GM06990 (cell line): Measurements from ENCODE around the gene CRYAA.

Experiments
- DNase-seq: peaks from one replicate; pipeline ENCODE4 v3.0.0-alpha.2; 2011; ENCODE audit not compliant: insufficient read length; ENCODE audit errors: extremely low read depth
- H3K27me3 ChIP-seq: replicated peaks from 2 replicates; pipeline ENCODE4 v1.6.0; 2011; ENCODE audit warnings: low read length; ENCODE audit not compliant: control insufficient read depth, insufficient read depth
- H3K36me3 ChIP-seq: 2 replicates; pipeline ENCODE4 v1.5.1; 2011; ENCODE audit warnings: low read length; ENCODE audit not compliant: control insufficient read depth, insufficient read depth
- H3K4me3 ChIP-seq: replicated peaks from 2 replicates; pipeline ENCODE4 v1.5.1; 2011; ENCODE audit warnings: low read depth, mild to moderate bottlenecking, control low read depth, low read length
- CTCF ChIP-seq: IDR thresholded peaks from 2 replicates; pipeline ENCODE4 v1.5.1; 2011; ENCODE audit warnings: low read length, control low read depth, mild to moderate bottlenecking, inconsistent platforms; ENCODE audit not compliant: insufficient read depth, poor library complexity, severe bottlenecking

CRYAA gene

GRCh38 chr21:43194303-43195120, 25.7 kb downstream of the CRYAA start:
- no peak for TF ChIP-seq CTCF
- DNase-seq, result no peak
- H3K4me3 ChIP-seq, result no peak overlapping the region

GRCh38 chr21:43195121-43196021, 26.6 kb downstream of the CRYAA start:
- no peaks in the 10 kb centered on the region for H3K36me3 ChIP-seq

More at GRCh38 chr21:43194303-43195120, 25.7 kb downstream of the CRYAA start:
- H3K27me3 ChIP-seq, result no peaks in the 10 kb centered on the region
- H3K36me3 ChIP-seq, result no peaks in the 10 kb centered on the region

GRCh38 chr21:43196826-43197225, 28.0 kb downstream of the CRYAA start:
- no peak for TF ChIP-seq CTCF
- Histone ChIP-seq H3K27me3 (no peaks in the 10 kb centered on the region), H3K36me3 (no peaks in the 10 kb centered on the region), H3K4me3 (no peak overlapping the region)
- no peak for DNase-seq

More at GRCh38 chr21:43195121-43196021, 26.6 kb downstream of the CRYAA start:
- TF ChIP-seq CTCF, result no peak
- Histone ChIP-seq H3K4me3 (no peak overlapping the region), H3K27me3 (no peaks in the 10 kb centered on the region)
- DNase-seq, result no peak

GRCh38 chr21:43198376-43198775, 29.6 kb downstream of the CRYAA start:
- Histone ChIP-seq H3K36me3 (no peaks in the 10 kb centered on the region), H3K27me3 (no peaks in the 10 kb centered on the region), H3K4me3 (no peak overlapping the region)
- TF ChIP-seq CTCF, result no peak
- no peak for DNase-seq

GRCh38 chr21:43201491-43201890, 32.7 kb downstream of the CRYAA start:
- no peaks in the 10 kb centered on the region for H3K36me3 ChIP-seq
- no peak overlapping the region for H3K4me3 ChIP-seq
- H3K27me3 ChIP-seq, result no peaks in the 10 kb centered on the region; the same call in 1 of the 2 replicates
- no peak for DNase-seq
- TF ChIP-seq CTCF, result no peak
